ENCODE measurements around the gene RIC8B.
A peak's percentile ranks its signal among the peaks of the same experiment; 100 is the strongest.

The RIC8B gene

GRCh38 chr12:106801830-106802533 is 27.5 kb downstream of the RIC8B start:
- DNase-seq (ENCODE audit: low read depth), result peak; percentile 8

GRCh38 chr12:106804668-106805067 is 30.2 kb downstream of the RIC8B start:
- peak; percentile 33 for DNase-seq (ENCODE audit: low read depth)

GRCh38 chr12:106814714-106815113 is 40.2 kb downstream of the RIC8B start:
- DNase-seq (ENCODE audit: low read depth), result no peak

- DNase-seq (ENCODE audit: low read depth), result no peak
These were observed 41.3 kb downstream of the RIC8B start for GRCh38 chr12:106815741-106816140.

GRCh38 chr12:106816231-106816630 is 41.7 kb downstream of the RIC8B start:
- no peak for DNase-seq (ENCODE audit: low read depth)

GRCh38 chr12:106819991-106820390 is 45.5 kb downstream of the RIC8B start:
- no peak for DNase-seq (ENCODE audit: low read depth)

GRCh38 chr12:106831699-106832098 is 57.2 kb downstream of the RIC8B start:
- DNase-seq (ENCODE audit: low read depth), result no peak

GRCh38 chr12:106837782-106838181 is 63.3 kb downstream of the RIC8B start:
- no peak for DNase-seq (ENCODE audit: low read depth)

GRCh38 chr12:106839333-106839732 is 64.9 kb downstream of the RIC8B start:
- DNase-seq (ENCODE audit: low read depth), result peak; percentile 13

- DNase-seq (ENCODE audit: low read depth), result peak; percentile 89
These were observed 65.8 kb downstream of the RIC8B start for GRCh38 chr12:106840243-106840642.

GRCh38 chr12:106841510-106842302 is 67.2 kb downstream of the RIC8B start:
- DNase-seq (ENCODE audit: low read depth), result peak; percentile 48

- no peak for DNase-seq (ENCODE audit: low read depth)
These were observed 71.4 kb downstream of the RIC8B start for GRCh38 chr12:106845902-106846301.

- DNase-seq (ENCODE audit: low read depth), result no peak
These were observed 73.4 kb downstream of the RIC8B start for GRCh38 chr12:106847861-106848260.

GRCh38 chr12:106851306-106851705 is 76.8 kb downstream of the RIC8B start:
- no peak for DNase-seq (ENCODE audit: low read depth)

GRCh38 chr12:106854723-106855122 is 80.2 kb downstream of the RIC8B start:
- DNase-seq (ENCODE audit: low read depth), result no peak

GRCh38 chr12:106855221-106855758 is 80.8 kb downstream of the RIC8B start:
- no peak for DNase-seq (ENCODE audit: low read depth)

- DNase-seq (ENCODE audit: low read depth), result peak; percentile 90
These were observed 87.8 kb downstream of the RIC8B start for GRCh38 chr12:106861984-106862916.

- no peak for DNase-seq (ENCODE audit: low read depth)
These were observed 88.7 kb downstream of the RIC8B start for GRCh38 chr12:106863189-106863588.

GRCh38 chr12:106865683-106866082 is 91.2 kb downstream of the RIC8B start:
- no peak for DNase-seq (ENCODE audit: low read depth)

- no peak for DNase-seq (ENCODE audit: low read depth)
These were observed 92.1 kb downstream of the RIC8B start for GRCh38 chr12:106866426-106867080.

GRCh38 chr12:106867651-106868050 is 93.2 kb downstream of the RIC8B start:
- no peak for DNase-seq (ENCODE audit: low read depth)
